Breast epithelium (tissue), 4 donors: Measurements from ENCODE around the gene COL4A2. TPM values are rescaled to one million over a fixed set of nuclear protein-coding genes. Genes with fewer than 3 reads are reported as not detected.

Experiments used
- DNase-seq, 2 donors: peaks; one replicate each; pipeline ENCODE4 v3.0.0-alpha.2; 2019; ENCODE audit warnings: low spot score in 2 of 2
- H3K27ac ChIP-seq, 2 donors: fragments of 200-600 bp; sonication (generic) in 1 of 2; one replicate each; pipeline ENCODE4 v1.5.1; 2016 to 2019; ENCODE audit warnings: mild to moderate bottlenecking in 1 of 2
- H3K27me3 ChIP-seq, 2 donors: fragments of 200-600 bp; sonication (generic) in 1 of 2; one replicate each; pipeline versions ENCODE4 v1.5.1 to v1.6.0; 2017 to 2019; ENCODE audit warnings: control low read depth in 1 of 2, mild to moderate bottlenecking in 1 of 2
- H3K36me3 ChIP-seq: fragments of 200-600 bp; one replicate; pipeline ENCODE4 v1.5.1; 2019
- H3K4me1 ChIP-seq, 2 donors: fragments of 200-600 bp; sonication (generic); one replicate each; pipeline ENCODE4 v1.5.1; 2016 to 2019; ENCODE audit warnings: control low read depth in 1 of 2
- H3K4me3 ChIP-seq, 3 donors: fragments of 200-600 bp; sonication (generic); 1 replicate in 2 of 3; 2 replicates in 1 of 3; pipeline ENCODE4 v1.5.1; 2016 to 2019; ENCODE audit warnings: mild to moderate bottlenecking in 3 of 3, moderate library complexity in 2 of 3
- H3K9me3 ChIP-seq, 2 donors: fragments of 200-600 bp; sonication (generic) in 1 of 2; one replicate each; pipeline ENCODE4 v1.5.1; 2016 to 2019; ENCODE audit warnings: control low read depth in 1 of 2
- CTCF ChIP-seq, 3 donors: fragments of 450-650 bp; IDR thresholded peaks; one replicate each; pipeline ENCODE4 v1.5.1; 2016 to 2017; ENCODE audit warnings: antibody characterized with exemption in 3 of 3, mild to moderate bottlenecking in 3 of 3, moderate library complexity in 3 of 3
- POLR2A ChIP-seq: fragments of 450-650 bp; IDR thresholded peaks from one replicate; pipeline ENCODE4 v1.6.1; 2016; ENCODE audit warnings: antibody characterized with exemption, mild to moderate bottlenecking, moderate library complexity
- POLR2AphosphoS5 ChIP-seq, 3 donors: sonication (generic); formaldehyde crosslinking; IDR thresholded peaks; one replicate each; pipeline ENCODE4 v1.6.1; 2017; ENCODE audit warnings: antibody characterized with exemption in 3 of 3
- intact Hi-C: fragments of 100-400 bp; cut with DNase I; formaldehyde crosslinking; loops from one replicate; pipeline ENCODE4 v1.15.1; 2023; ENCODE audit warnings: low total_unique reads
- total RNA-seq, 3 donors: library from RNA; depleted of rRNA; stranded (reverse); fragments of >200 nt; gene quantifications; one replicate each; pipeline ENCODE4 v1.1.0, GENCODE V29; 2016

Gene COL4A2
- total RNA-seq, 3 donors from 2014 or later, result 107 to 841 (median 307) TPM

- Histone ChIP-seq H3K4me1 (no peaks in the 10 kb centered on the region), H3K4me3 (no peak overlapping the region), H3K27ac (no peak overlapping the region), H3K9me3 (no peaks in the 10 kb centered on the region), H3K27me3 (no peaks in the 10 kb centered on the region), H3K36me3 (no peaks in the 10 kb centered on the region)
- intact Hi-C loops, result no loop called here
- no peak for TF ChIP-seq CTCF (IDR thresholded peaks at IDR 0.05)
- no peak for TF ChIP-seq POLR2AphosphoS5 (IDR thresholded peaks at IDR 0.05)
- TF ChIP-seq POLR2A, result no peak
- DNase-seq, result no peak
Measured at GRCh38 chr13:110421696-110422385, 114.8 kb downstream of the COL4A2 start.

- intact Hi-C loops, result no loop called here
- no peak overlapping the region for H3K4me3 ChIP-seq
- H3K9me3 ChIP-seq, result no peaks in the 10 kb centered on the region
- H3K27ac ChIP-seq, result no peak overlapping the region
- DNase-seq, result no peak
- H3K27me3 ChIP-seq, result no peaks in the 10 kb centered on the region
- H3K36me3 ChIP-seq, result no peaks in the 10 kb centered on the region
- TF ChIP-seq POLR2AphosphoS5 (IDR thresholded peaks at IDR 0.05) (no peak), POLR2A (no peak), CTCF (IDR thresholded peaks at IDR 0.05) (no peak)
- no peaks in the 10 kb centered on the region for H3K4me1 ChIP-seq
Measured at GRCh38 chr13:110422913-110423688, 116.0 kb downstream of the COL4A2 start.

- H3K9me3 ChIP-seq, result no peaks in the 10 kb centered on the region
- H3K4me3 ChIP-seq, result no peak overlapping the region
- no peaks in the 10 kb centered on the region for H3K4me1 ChIP-seq
- intact Hi-C loops, result no loop called here
- no peak overlapping the region for H3K27ac ChIP-seq
- DNase-seq, result no peak
- TF ChIP-seq POLR2A (no peak), POLR2AphosphoS5 (IDR thresholded peaks at IDR 0.05) (no peak), CTCF (IDR thresholded peaks at IDR 0.05) (no peak)
- no peaks in the 10 kb centered on the region for H3K36me3 ChIP-seq
- H3K27me3 ChIP-seq, result no peaks in the 10 kb centered on the region
Measured at GRCh38 chr13:110423689-110424302, 116.7 kb downstream of the COL4A2 start.

- H3K36me3 ChIP-seq, result no peaks in the 10 kb centered on the region
- H3K27ac ChIP-seq, result no peak overlapping the region
- TF ChIP-seq CTCF (IDR thresholded peaks at IDR 0.05), result no peak
- no peak for TF ChIP-seq POLR2A
- no peak for TF ChIP-seq POLR2AphosphoS5 (IDR thresholded peaks at IDR 0.05)
- intact Hi-C loops, result no loop called here
- no peak overlapping the region for H3K4me3 ChIP-seq
- DNase-seq, result no peak
- H3K27me3 ChIP-seq, result no peaks in the 10 kb centered on the region
- H3K9me3 ChIP-seq, result no peaks in the 10 kb centered on the region
- no peaks in the 10 kb centered on the region for H3K4me1 ChIP-seq
Measured at GRCh38 chr13:110424569-110425443, 117.7 kb downstream of the COL4A2 start.
